HCT116 (cell line): ENCODE data around the gene IFNA1. TPM values are rescaled to one million over a fixed set of nuclear protein-coding genes. Genes with fewer than 3 reads are reported as not detected.
A peak's percentile ranks its signal among the peaks of the same experiment; 100 is the strongest.
"Not testable (repeated sequence)": the region's sequence is repeated elsewhere in the genome, so short reads cannot be mapped to it uniquely, and the experiment has no call there.

Source experiments
- ATAC-seq: fragments of 200-7000 bp; cut with Tn5 transposase; 2 replicates; pipeline ENCODE4 v1.9.1; 2020; ENCODE audit warnings: mild to moderate bottlenecking, moderate library complexity
- BruUV-seq: library from RNA; stranded (reverse); fragments of 400-500 nt; replicated peaks from 2 replicates; lab custom pipeline; 2021; lab: Mats Ljungman, UMichigan
- CTCF ChIA-PET: fragments of 300-600 bp; sonication (Branson Sonifier 250); formaldehyde crosslinking; loops from one replicate; lab custom pipeline; 2021; ENCODE audit warnings: antibody characterized with exemption; lab: Charles Lee
- POLR2A ChIA-PET: fragments of 300-600, 350-600 bp; sonication (Branson Sonifier 250); formaldehyde crosslinking; loops from one replicate; lab custom pipeline; 2021; ENCODE audit warnings: antibody characterized with exemption; lab: Charles Lee
- RAD21 ChIA-PET, 2 experiments: fragments of 300-600 bp; sonication (Branson Sonifier 250); formaldehyde crosslinking; loops; one replicate each; lab custom pipeline; 2023; ENCODE audit warnings: low total read pairs in 2 of 2; ENCODE audit not compliant: uncharacterized antibody in 2 of 2, unreplicated experiment in 2 of 2, low non-redundant PET in 1 of 2; lab: Charles Lee
- DNase-seq: peaks from one replicate; pipeline ENCODE4 v3.0.0-alpha.2; 2010; ENCODE audit warnings: low read depth, low spot score
- H2AFZ ChIP-seq: fragments of 200-600 bp; shearing (Covaris generic), sonication (generic); 2 replicates; pipeline ENCODE4 v1.6.1; 2017; ENCODE audit warnings: low read depth, mixed run types, mixed read lengths, antibody characterized with exemption, low read length; ENCODE audit not compliant: poor library complexity, severe bottlenecking
- H3K27ac ChIP-seq: 2 replicates; pipeline ENCODE4 v1.5.1; 2012; ENCODE audit warnings: low read depth, low read length
- H3K27me3 ChIP-seq: fragments of 200-600 bp; sonication (generic); 2 replicates; pipeline ENCODE4 v1.6.1; 2016; ENCODE audit warnings: mixed run types, low read length, mixed read lengths; ENCODE audit not compliant: insufficient read depth
- H3K36me3 ChIP-seq, 2 experiments: fragments of 200-500 bp in 1 of 2; fragments of 200-600 bp in 1 of 2; sonication (Bioruptor generic) in 1 of 2; sonication (generic) in 1 of 2; 2 replicates each; pipeline versions ENCODE4 v1.5.1 to v1.6.1; 2014 to 2016; ENCODE audit warnings: low read length in 2 of 2, inconsistent platforms in 1 of 2, mixed read lengths in 1 of 2, mixed run types in 1 of 2; ENCODE audit not compliant: insufficient read depth in 2 of 2, control insufficient read depth in 1 of 2
- H3K4me1 ChIP-seq, 2 experiments: fragments of 200-600 bp in 1 of 2; sonication (generic) in 1 of 2; 2 replicates each; pipeline versions ENCODE4 v1.5.1 to v1.6.1; 2012 to 2017; ENCODE audit warnings: low read length in 2 of 2, inconsistent platforms in 1 of 2, mild to moderate bottlenecking in 1 of 2, mixed read lengths in 1 of 2, mixed run types in 1 of 2, moderate library complexity in 1 of 2; ENCODE audit not compliant: insufficient read depth in 2 of 2, control insufficient read depth in 1 of 2
- H3K4me2 ChIP-seq: fragments of 200-600 bp; sonication (generic); 2 replicates; pipeline ENCODE4 v1.6.1; 2017; ENCODE audit warnings: mixed run types, low read length, mixed read lengths
- H3K4me3 ChIP-seq, 2 experiments: fragments of 200-600 bp in 1 of 2; sonication (generic) in 1 of 2; replicated peaks in 1 of 2; 2 replicates each; pipeline ENCODE4 v1.5.1; 2011 to 2016; ENCODE audit warnings: low read length in 2 of 2, control low read depth in 1 of 2, low read depth in 1 of 2, mild to moderate bottlenecking in 1 of 2, mixed read lengths in 1 of 2, mixed run types in 1 of 2
- H3K79me2 ChIP-seq: fragments of 200-600 bp; sonication (generic); 2 replicates; pipeline ENCODE4 v1.6.1; 2017; ENCODE audit warnings: mild to moderate bottlenecking, mixed run types, low read length, moderate library complexity, mixed read lengths; ENCODE audit not compliant: insufficient read depth
- H3K9ac ChIP-seq: fragments of 200-600 bp; sonication (generic); 2 replicates; pipeline ENCODE4 v1.6.1; 2016; ENCODE audit warnings: low read length, mixed read lengths
- H3K9me2 ChIP-seq: fragments of 200-600 bp; sonication (generic), shearing (Covaris generic); 2 replicates; pipeline ENCODE4 v1.6.1; 2017; ENCODE audit warnings: mixed run types, mild to moderate bottlenecking, moderate library complexity; ENCODE audit not compliant: insufficient read depth
- H3K9me3 ChIP-seq, 2 experiments: fragments of 200-500 bp in 1 of 2; fragments of 200-600 bp in 1 of 2; sonication (Bioruptor generic) in 1 of 2; sonication (generic) in 1 of 2; 2 replicates each; pipeline ENCODE4 v1.6.1; 2014 to 2017; ENCODE audit warnings: low read length in 2 of 2, mixed read lengths in 2 of 2, inconsistent platforms in 1 of 2, low read depth in 1 of 2, mild to moderate bottlenecking in 1 of 2, mixed run types in 1 of 2, moderate library complexity in 1 of 2; ENCODE audit not compliant: control insufficient read depth in 1 of 2, insufficient read depth in 1 of 2
- H4K20me1 ChIP-seq: fragments of 200-600 bp; sonication (generic), shearing (Covaris generic); 2 replicates; pipeline ENCODE4 v1.6.1; 2017; ENCODE audit warnings: mixed run types, mild to moderate bottlenecking, moderate library complexity; ENCODE audit not compliant: insufficient read depth
- CTCF ChIP-seq, 3 experiments: fragments of 200-600 bp in 1 of 3; sonication (generic) in 1 of 3; IDR thresholded peaks in 2 of 3; conservative IDR thresholded peaks in 1 of 3; 2 replicates each; pipeline ENCODE4 v1.5.1; 2012 to 2017; ENCODE audit warnings: low read depth in 2 of 3, low read length in 2 of 3, antibody characterized with exemption in 1 of 3, borderline replicate concordance in 1 of 3, control low read depth in 1 of 3, mild to moderate bottlenecking in 1 of 3, mixed read lengths in 1 of 3, mixed run types in 1 of 3, moderate library complexity in 1 of 3; ENCODE audit not compliant: insufficient read depth in 1 of 3
- EGR1 ChIP-seq: IDR thresholded peaks from 2 replicates; pipeline ENCODE4 v1.6.1; 2012; ENCODE audit warnings: low read depth
- RAD21 ChIP-seq: IDR thresholded peaks from 2 replicates; pipeline ENCODE4 v1.6.1; 2012; ENCODE audit warnings: low read depth, mild to moderate bottlenecking
- TCF7L2 ChIP-seq: IDR thresholded peaks from 2 replicates; pipeline ENCODE4 v1.7.0; 2011; ENCODE audit warnings: borderline replicate concordance, inconsistent platforms; ENCODE audit not compliant: insufficient read depth, insufficient read length; ENCODE audit errors: extremely low read depth
- intact Hi-C: fragments of 100-400 bp; cut with micrococcal nuclease; formaldehyde crosslinking; loops from 2 replicates; pipeline ENCODE4 v1.10.0; 2022
- total RNA-seq: library from RNA; stranded (reverse); gene quantifications from one replicate; pipeline ENCODE4 v1.2.1, GENCODE V29; 2021; ENCODE audit not compliant: unreplicated experiment

Gene IFNA1
- total RNA-seq, 1 experiment from 2014 or later = not detected

GRCh38 chr9:21434202-21435014, 5.8 kb upstream of the IFNA1 start:
- H3K9me2 ChIP-seq = no peaks in the 10 kb centered on the region
- ChIA-PET RAD21 (interaction anchor here (0.5 to 1.1 kb wide), 2 partner anchors 21 to 344 kb away, joined by 3 to 4 read pairs; no protein-coding TSS in a partner anchor), POLR2A (no interaction called here), CTCF (interaction anchor here (0.7 to 2.4 kb wide), 38 partner anchors 9 to 1017 kb away, joined by 3 to 19 read pairs (median 6); partner anchors contain the start of gene KLHL9)
- H3K36me3 ChIP-seq = no peaks in the 10 kb centered on the region
- H3K79me2 ChIP-seq = no peaks in the 10 kb centered on the region
- no peaks in the 10 kb centered on the region for H3K27me3 ChIP-seq
- ATAC-seq (peak; percentile 79), DNase-seq (peak; percentile 63)
- no TSS peak for BruUV-seq
- no peak overlapping the region for H3K4me3 ChIP-seq
- peak; percentile 55 for TF ChIP-seq RAD21
- TF ChIP-seq TCF7L2 = no peak
- TF ChIP-seq CTCF (IDR thresholded peaks at IDR 0.05 in 2 of 3, conservative IDR thresholded peaks at IDR 0.05 in 1 of 3; ENCODE audit: borderline replicate concordance in 1 of 3, insufficient read depth in 1 of 3, low read depth in 2 of 3, low read length in 2 of 3) = peak; percentile 58 to 71 (median 66); a peak in 5 of 6 replicates
- no peak for TF ChIP-seq EGR1
- no peak overlapping the region for H3K9ac ChIP-seq
- H2AFZ ChIP-seq = peak overlapping the region; percentile 83
- intact Hi-C loops = loop anchor here (5.0 kb wide), 1 partner anchor 107 kb away; no protein-coding TSS in a partner anchor
- H3K9me3 ChIP-seq = no peaks in the 10 kb centered on the region
- H3K4me2 ChIP-seq = 0 out of 2 replicates have a peak overlapping the region, but pooled peaks have one; percentile 11
- no peaks in the 10 kb centered on the region for H4K20me1 ChIP-seq
- H3K4me1 ChIP-seq = no peaks in the 10 kb centered on the region
- H3K27ac ChIP-seq = no peak overlapping the region

GRCh38 chr9:21435015-21435383, 5.2 kb upstream of the IFNA1 start:
- H3K4me2 ChIP-seq, DNase-seq, H4K20me1 ChIP-seq, H3K79me2 ChIP-seq, H3K9ac ChIP-seq, H3K27me3 ChIP-seq, H3K9me3 ChIP-seq, BruUV-seq, H3K9me2 ChIP-seq, POLR2A ChIA-PET, H3K4me1 ChIP-seq, H3K27ac ChIP-seq, H3K36me3 ChIP-seq, H3K4me3 ChIP-seq: not testable (repeated sequence)
- ATAC-seq = peak; percentile 83
- H2AFZ ChIP-seq = peak overlapping the region; percentile 83
- RAD21 ChIA-PET = interaction anchor here (0.5 to 1.1 kb wide), 2 partner anchors 20 to 343 kb away, joined by 3 to 4 read pairs; no protein-coding TSS in a partner anchor
- intact Hi-C loops = loop anchor here (5.0 kb wide), 1 partner anchor 108 kb away; no protein-coding TSS in a partner anchor
- CTCF ChIA-PET = interaction anchor here (0.7 to 2.4 kb wide), 36 partner anchors 8 to 1016 kb away, joined by 3 to 19 read pairs (median 6); partner anchors contain the start of gene KLHL9
